SW 1271 (cell line): ENCODE results near the gene ZBTB16.
"Not testable (repeated sequence)": the region's sequence is repeated elsewhere in the genome, so short reads cannot be mapped to it uniquely, and the experiment has no call there.

ENCODE experiments used
- DNase-seq, 2 experiments: peaks; one replicate each; lab custom pipeline; 2025; lab: John Stamatoyannopoulos, UW

The ZBTB16 gene

GRCh38 chr11:114042234-114042633 is 17.3 kb upstream of the ZBTB16 start:
- DNase-seq: no peak

- DNase-seq: no peak
Measured at GRCh38 chr11:114044042-114044871, 15.3 kb upstream of the ZBTB16 start.

- no peak for DNase-seq
Measured at GRCh38 chr11:114047327-114047726, 12.2 kb upstream of the ZBTB16 start.

- no peak for DNase-seq
Measured at GRCh38 chr11:114049050-114049449, 10.5 kb upstream of the ZBTB16 start.

DNA sequence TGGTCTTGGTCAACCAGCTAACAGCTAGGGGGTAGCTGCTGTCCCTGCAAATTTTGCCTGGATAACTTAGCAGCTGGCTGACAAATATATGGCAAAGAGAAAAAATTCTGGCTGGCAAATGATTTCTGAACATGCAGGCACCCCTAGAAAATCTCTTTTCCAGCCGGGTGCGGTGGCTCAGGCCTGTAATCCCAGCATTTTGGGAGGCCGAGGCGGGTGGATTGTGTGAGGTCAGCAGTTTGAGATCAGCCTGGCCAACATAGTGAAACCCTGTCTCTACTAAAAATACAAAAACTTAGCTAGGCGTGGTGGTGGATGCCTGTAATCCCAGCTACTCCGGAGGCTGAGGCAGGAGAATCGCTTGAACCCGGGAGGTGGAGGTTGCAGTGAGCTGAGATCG is 9.7 kb upstream of the ZBTB16 start:
- not testable (repeated sequence) for DNase-seq

DNA sequence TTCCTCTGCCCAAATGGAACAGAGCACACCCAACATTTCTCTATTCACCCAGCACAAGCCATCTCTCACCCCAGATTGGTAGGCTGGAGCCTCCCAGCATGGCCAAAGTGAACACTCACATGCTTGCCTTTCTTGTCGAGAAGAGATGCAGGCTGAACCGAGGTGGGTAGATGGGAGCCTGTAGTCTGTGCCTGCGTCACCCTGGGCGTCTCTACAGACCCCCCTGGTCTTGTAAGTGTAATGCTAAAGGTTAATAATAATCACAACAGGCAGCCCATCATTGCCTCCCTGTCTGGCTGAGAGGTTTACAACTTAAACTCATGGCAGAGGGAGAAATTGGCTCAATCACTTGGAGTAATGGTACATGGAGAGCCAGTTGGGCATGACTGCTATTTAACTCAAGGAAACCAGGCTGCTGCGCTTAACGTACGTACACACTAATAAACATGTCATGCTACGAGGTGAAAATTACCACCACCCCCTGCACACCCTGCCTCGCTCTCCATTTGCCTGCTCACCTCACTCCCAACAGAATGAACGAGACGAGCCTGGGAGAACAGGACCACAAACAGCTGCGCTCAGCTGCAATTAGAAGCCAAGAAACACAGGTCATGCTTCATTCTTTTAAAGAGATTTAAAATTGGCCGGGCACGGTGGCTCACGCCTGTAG is 9.1 kb upstream of the ZBTB16 start:
- DNase-seq: no peak

- no peak for DNase-seq
Measured at GRCh38 chr11:114051558-114051957, 8.0 kb upstream of the ZBTB16 start.

DNA sequence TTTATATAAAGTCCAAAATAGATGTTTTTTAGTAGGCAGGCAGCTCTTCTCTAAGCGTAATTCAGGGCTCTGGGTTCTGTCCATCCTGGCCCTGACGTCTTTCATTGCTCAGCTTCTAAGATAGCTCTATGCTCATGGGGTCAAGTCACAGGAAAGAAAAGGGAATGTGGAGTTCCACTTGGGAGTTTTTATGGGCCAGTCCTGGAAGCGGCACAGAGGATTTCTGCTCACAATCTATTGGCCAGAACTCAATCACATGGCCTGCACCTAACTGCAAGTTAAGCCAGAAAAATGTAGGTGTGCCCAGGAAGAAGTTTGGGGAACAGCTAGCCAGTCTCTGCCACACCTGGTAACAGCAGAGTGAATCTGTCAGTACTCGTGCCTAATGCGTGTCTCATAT is 7.4 kb upstream of the ZBTB16 start:
- DNase-seq: no peak

- no peak for DNase-seq
Measured at GRCh38 chr11:114053406-114053805, 6.1 kb upstream of the ZBTB16 start.

- no peak for DNase-seq
Measured at GRCh38 chr11:114054806-114055205, 4.7 kb upstream of the ZBTB16 start.

DNA sequence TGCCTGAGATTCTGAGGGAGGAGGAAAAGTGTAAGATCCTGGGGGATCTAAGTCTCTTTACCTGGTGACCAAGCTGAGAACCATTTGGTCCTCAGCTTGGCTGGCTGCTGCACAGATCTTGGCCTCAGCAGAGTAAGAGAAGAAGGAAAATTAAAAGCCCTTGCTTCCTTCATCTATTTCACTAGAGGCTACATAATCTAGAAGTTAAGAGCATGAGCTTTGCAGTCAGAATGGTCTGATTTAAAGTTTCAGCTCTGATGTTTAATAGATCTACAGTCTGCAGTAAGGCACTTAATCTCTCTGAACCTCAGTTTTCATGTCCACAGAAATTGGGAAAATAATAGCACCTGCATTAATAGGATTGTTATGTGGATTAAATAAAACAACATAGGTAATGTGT is 3.1 kb upstream of the ZBTB16 start:
- DNase-seq: no peak

DNA sequence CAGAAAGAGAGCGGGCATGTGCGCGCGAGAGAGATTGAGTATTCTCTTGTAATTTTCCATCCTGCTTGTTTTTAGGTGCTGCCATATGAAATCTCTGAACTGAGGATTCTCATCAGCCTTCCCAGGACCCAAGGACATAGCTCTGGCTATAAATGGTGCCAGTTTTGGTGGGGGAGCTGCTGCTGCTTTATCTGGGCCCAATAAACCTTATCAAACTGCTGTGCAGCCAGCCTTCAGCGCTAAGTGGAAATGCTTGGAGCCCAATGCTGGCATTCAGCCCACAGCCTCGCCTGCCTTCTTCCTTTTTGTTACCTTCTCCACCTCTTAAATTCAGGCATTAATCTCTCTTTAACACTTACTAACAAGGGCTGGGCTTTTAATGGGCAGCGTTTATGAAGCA is 2.4 kb upstream of the ZBTB16 start:
- no peak for DNase-seq

GRCh38 chr11:114057605-114058004 is 1.9 kb upstream of the ZBTB16 start:
- no peak for DNase-seq

GRCh38 chr11:114058026-114058706 is 1.3 kb upstream of the ZBTB16 start:
- DNase-seq: no peak

DNA sequence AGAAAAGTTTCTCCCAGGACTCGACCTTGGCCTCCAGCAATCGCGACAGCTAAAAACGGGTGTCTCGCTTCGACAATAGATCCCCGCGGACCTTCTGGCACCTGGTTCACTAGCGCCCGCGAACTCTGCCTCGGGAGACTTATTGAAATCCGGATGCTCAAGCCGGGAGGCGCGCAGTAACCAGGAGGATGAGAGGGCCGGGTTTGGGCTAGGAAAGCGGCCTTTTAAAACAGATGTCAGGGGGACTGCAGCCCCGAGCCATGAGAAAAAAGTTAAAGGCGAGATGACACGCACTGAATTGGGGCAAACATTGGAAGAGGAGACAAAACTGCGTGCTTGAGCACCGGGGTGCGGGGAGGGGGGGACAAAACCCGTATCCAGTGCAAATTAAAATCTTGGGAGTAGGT is 637 bp upstream of the ZBTB16 start:
- DNase-seq: no peak

DNA sequence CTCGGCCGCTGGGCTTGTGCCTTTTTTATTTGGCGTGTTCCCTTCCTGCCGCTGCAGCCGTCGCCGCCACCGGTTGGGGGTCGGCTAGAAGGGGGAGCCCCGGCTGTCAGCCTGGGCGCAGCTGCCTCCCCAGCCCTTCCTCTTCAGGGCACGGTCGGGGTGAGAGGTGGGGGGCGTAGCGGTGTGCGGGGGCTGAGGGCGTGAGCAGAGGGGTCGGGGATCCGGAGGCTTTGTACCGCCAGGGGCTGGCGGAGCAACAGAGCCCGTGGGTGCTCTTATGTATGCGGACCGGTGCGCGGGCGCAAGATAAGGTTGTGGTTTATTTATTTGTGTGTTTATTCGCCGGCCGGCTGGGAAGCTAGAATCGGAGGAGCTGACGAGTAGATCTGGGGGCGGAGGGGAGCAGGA is 477 bp downstream of the ZBTB16 start:
- DNase-seq: no peak

GRCh38 chr11:114060392-114061047 is 1.0 kb downstream of the ZBTB16 start:
- DNase-seq: no peak

DNA sequence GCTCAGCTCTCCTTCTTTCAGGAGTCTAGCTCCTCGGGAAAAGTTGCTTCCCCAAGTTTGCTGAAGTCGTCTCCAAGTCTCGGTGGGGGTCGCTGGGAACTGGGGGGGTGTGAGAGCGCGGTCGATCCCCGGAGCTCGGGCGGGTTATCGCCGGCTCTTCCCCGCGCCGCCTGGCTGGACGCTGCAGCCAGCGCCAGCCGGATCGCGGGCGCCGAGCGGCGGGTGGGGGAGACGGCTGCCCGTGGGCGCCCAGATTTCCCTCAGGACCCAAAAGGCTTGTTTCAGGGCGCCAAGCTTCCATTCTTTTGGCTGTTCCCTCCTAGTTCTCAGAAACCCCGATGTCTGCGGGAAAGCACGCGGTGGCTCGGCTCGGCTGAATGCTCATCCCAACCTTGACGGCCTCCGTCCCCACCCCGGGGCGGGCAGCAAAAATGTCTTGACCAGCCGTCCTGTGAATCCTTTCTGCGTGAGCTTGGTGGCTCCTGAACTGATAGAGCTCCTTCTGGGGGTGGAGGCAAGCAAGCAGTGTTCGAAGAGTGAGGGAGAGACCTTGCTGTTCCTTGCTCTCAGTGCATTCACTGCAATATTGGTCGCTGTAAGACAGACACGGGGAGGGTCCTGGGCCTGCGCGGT is 1.7 kb downstream of the ZBTB16 start:
- DNase-seq: no peak

DNA sequence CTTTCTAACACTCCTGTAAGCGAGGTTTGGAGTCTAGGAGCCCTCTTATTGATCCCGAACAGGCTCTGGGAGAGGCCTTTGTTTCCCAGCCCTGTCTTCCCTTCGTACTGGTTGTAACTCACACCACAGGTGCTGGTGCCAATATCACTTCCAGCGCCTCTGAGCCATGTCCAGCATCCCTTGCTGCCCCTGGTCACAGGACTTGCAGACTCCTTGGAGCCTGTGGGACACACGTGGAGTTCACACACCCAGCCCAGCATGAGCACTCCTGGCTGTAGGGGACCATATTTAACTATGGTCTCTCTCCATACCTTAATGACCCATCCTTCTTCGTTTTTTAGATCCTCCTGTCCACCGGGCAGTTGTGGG is 2.2 kb downstream of the ZBTB16 start:
- DNase-seq: no peak

GRCh38 chr11:114062272-114062671 is 2.8 kb downstream of the ZBTB16 start:
- DNase-seq: no peak

DNA sequence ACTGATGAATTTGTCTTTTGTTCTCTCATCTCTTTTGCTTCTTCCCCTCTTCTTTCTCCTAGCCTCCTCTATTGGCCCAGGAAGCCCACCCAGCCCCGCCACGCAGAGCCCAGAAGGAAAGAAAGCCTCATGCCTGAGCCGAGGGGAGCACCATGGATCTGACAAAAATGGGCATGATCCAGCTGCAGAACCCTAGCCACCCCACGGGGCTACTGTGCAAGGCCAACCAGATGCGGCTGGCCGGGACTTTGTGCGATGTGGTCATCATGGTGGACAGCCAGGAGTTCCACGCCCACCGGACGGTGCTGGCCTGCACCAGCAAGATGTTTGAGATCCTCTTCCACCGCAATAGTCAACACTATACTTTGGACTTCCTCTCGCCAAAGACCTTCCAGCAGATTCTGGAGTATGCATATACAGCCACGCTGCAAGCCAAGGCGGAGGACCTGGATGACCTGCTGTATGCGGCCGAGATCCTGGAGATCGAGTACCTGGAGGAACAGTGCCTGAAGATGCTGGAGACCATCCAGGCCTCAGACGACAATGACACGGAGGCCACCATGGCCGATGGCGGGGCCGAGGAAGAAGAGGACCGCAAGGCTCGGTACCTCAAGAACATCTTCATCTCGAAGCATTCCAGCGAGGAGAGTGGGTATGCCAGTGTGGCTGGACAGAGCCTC is 3.8 kb downstream of the ZBTB16 start:
- DNase-seq: no peak

DNA sequence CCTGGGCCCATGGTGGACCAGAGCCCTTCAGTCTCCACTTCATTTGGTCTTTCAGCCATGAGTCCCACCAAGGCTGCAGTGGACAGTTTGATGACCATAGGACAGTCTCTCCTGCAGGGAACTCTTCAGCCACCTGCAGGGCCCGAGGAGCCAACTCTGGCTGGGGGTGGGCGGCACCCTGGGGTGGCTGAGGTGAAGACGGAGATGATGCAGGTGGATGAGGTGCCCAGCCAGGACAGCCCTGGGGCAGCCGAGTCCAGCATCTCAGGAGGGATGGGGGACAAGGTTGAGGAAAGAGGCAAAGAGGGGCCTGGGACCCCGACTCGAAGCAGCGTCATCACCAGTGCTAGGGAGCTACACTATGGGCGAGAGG is 4.3 kb downstream of the ZBTB16 start:
- DNase-seq: no peak
